ENCODE results near the gene RPS24.

Gene RPS24

GRCh38 chr10:78041170-78042057 lies 7.8 kb downstream of the RPS24 start:
- no peak for DNase-seq (ENCODE audit: extremely low spot score)
- TF ChIP-seq, protein P1, sequence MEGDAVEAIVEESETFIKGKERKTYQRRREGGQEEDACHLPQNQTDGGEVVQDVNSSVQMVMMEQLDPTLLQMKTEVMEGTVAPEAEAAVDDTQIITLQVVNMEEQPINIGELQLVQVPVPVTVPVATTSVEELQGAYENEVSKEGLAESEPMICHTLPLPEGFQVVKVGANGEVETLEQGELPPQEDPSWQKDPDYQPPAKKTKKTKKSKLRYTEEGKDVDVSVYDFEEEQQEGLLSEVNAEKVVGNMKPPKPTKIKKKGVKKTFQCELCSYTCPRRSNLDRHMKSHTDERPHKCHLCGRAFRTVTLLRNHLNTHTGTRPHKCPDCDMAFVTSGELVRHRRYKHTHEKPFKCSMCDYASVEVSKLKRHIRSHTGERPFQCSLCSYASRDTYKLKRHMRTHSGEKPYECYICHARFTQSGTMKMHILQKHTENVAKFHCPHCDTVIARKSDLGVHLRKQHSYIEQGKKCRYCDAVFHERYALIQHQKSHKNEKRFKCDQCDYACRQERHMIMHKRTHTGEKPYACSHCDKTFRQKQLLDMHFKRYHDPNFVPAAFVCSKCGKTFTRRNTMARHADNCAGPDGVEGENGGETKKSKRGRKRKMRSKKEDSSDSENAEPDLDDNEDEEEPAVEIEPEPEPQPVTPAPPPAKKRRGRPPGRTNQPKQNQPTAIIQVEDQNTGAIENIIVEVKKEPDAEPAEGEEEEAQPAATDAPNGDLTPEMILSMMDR (IDR thresholded peaks at IDR 0.05; ENCODE audit: control extremely low read depth, extremely low read depth, low read depth, missing control alignments) = no peak
- ChIA-PET POLR2A (interaction anchor here (0.5 kb wide), 1 partner anchor 171 kb away, joined by 3 read pairs; no protein-coding TSS in a partner anchor), CTCF (interaction anchor here (2.1 kb wide), 1 partner anchor 9 kb away, joined by 6 read pairs; no protein-coding TSS in a partner anchor)

DNA sequence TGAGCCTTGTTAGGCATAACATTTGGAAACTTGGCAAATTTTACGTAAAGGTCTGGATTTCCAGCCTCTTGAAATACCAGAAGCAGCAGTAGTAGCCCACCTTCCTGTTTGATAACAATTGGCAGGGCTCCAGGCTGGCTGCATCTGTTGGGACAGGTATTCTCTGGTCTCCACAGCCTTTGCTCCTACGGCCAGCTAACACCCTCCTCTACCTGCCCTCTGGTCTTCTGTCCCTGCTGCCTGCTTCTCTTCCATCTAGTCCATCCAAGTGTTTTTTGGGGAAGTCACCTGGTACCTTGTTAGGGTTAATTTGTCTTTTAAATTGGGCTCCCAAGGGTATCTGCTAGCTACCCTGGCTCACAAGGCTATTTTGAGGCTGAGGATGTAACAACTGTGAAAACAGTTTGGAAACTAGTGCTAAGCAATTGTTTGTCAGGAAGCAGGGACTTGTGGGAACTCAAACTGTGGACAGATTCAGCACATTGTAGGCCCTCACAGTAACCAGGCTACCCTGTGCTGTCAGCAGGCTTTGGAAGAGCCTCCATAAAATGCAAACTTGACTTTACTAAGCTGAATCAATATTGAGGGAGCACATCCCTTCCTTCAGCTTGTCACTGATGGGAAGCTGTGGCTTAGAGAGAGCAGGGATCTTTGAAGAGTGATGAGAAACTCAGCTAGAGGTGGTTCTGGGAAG lies 8.5 kb downstream of the RPS24 start:
- TF ChIP-seq, protein P1 (IDR thresholded peaks at IDR 0.05; ENCODE audit: control extremely low read depth, extremely low read depth, low read depth, missing control alignments) = no peak
- DNase-seq (ENCODE audit: extremely low spot score) = no peak
- ChIA-PET POLR2A (interaction anchor here (0.5 to 2.0 kb wide), 2 partner anchors 8 to 170 kb away, joined by 3 to 6 read pairs; partner anchors contain the start of gene RPS24), CTCF (interaction anchor here (1.0 to 2.1 kb wide), 3 partner anchors 8 to 1154 kb away, joined by 3 to 7 read pairs (median 6); no protein-coding TSS in a partner anchor)

DNA sequence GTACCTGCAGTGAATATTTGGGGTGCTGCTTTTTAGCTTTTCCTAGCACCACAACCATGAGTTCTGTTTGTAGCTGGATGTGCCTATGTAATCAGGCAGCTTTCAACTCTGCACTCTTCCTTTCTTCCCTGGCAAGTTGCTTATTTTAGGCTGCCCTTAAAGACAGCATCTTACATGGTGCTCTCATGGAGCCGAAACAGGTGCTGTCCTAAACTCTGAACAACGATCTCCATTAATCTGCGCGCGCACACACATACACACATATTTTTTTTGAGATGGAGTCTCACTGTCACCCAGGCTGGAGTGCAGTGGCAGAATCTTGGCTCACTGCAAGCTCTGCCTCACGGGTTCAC lies 9.1 kb downstream of the RPS24 start:
- ChIA-PET POLR2A (interaction anchor here (2.0 kb wide), 1 partner anchor 9 kb away, joined by 6 read pairs; the partner anchor contains the start of gene RPS24), CTCF (interaction anchor here (1.0 to 1.2 kb wide), 2 partner anchors 1146 to 1153 kb away, joined by 3 to 7 read pairs; no protein-coding TSS in a partner anchor)
- DNase-seq (ENCODE audit: extremely low spot score) = no peak
- TF ChIP-seq, protein P1 (IDR thresholded peaks at IDR 0.05; ENCODE audit: control extremely low read depth, extremely low read depth, low read depth, missing control alignments) = no peak

- CTCF ChIA-PET = interaction anchor here (7.2 kb wide), 1 partner anchor 1152 kb away, joined by 102 read pairs; no protein-coding TSS in a partner anchor
- POLR2A ChIA-PET = interaction anchor here (1.7 kb wide), 1 partner anchor 8 kb away, joined by 5 read pairs; no protein-coding TSS in a partner anchor
- no peak for DNase-seq (ENCODE audit: extremely low spot score)
- TF ChIP-seq, protein P1 (IDR thresholded peaks at IDR 0.05; ENCODE audit: control extremely low read depth, extremely low read depth, low read depth, missing control alignments) = no peak
Measured at GRCh38 chr10:78044179-78044578, 10.5 kb downstream of the RPS24 start.

GRCh38 chr10:78044699-78045098 lies 11.0 kb downstream of the RPS24 start:
- TF ChIP-seq, protein P1 (IDR thresholded peaks at IDR 0.05; ENCODE audit: control extremely low read depth, extremely low read depth, low read depth, missing control alignments) = no peak
- no peak for DNase-seq (ENCODE audit: extremely low spot score)
- CTCF ChIA-PET = interaction anchor here (1.1 to 7.2 kb wide), 2 partner anchors 11 to 1151 kb away, joined by 3 to 102 read pairs; no protein-coding TSS in a partner anchor
- POLR2A ChIA-PET = interaction anchor here (1.7 kb wide), 1 partner anchor 8 kb away, joined by 5 read pairs; no protein-coding TSS in a partner anchor

DNA sequence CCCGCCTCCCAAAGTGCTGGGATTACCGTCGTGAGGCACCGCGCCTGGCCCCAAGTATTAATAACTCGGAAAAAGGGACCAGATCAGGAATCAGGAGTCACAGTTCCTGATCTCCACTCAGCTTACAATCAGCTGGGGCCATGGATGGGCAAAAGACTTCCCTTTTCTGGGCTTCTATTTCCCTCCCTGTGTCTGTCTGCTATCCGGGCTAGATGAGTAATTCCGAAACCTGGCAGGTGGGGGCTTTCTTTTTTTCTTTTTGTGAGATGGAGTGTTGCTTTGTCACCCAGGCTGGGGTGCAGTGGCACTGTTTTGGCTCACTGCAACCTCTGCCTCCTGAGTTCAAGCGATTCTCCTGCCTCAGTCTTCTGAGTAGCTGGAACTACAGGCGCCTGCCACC lies 11.6 kb downstream of the RPS24 start:
- POLR2A ChIA-PET = interaction anchor here (1.7 kb wide), 1 partner anchor 9 kb away, joined by 5 read pairs; no protein-coding TSS in a partner anchor
- TF ChIP-seq, protein P1 (IDR thresholded peaks at IDR 0.05; ENCODE audit: control extremely low read depth, extremely low read depth, low read depth, missing control alignments) = no peak
- CTCF ChIA-PET = interaction anchor here (1.1 to 7.2 kb wide), 2 partner anchors 11 to 1151 kb away, joined by 3 to 102 read pairs; no protein-coding TSS in a partner anchor
- DNase-seq (ENCODE audit: extremely low spot score) = peak; percentile 69

Data from GM10248 (cell line).